AG09319 (cell line): ENCODE data around the gene EEF1AKMT4.

Experiments
- DNase-seq: peaks from one replicate; pipeline ENCODE4 v3.0.0-alpha.2; 2010; ENCODE audit warnings: low read depth; ENCODE audit errors: extremely low read depth
- TF ChIP-seq, protein P1 (sequence below): IDR thresholded peaks from 2 replicates; pipeline ENCODE4 v1.5.1; 2011; ENCODE audit warnings: low read depth, mild to moderate bottlenecking, inconsistent platforms, low read length, moderate library complexity

Gene EEF1AKMT4

DNA sequence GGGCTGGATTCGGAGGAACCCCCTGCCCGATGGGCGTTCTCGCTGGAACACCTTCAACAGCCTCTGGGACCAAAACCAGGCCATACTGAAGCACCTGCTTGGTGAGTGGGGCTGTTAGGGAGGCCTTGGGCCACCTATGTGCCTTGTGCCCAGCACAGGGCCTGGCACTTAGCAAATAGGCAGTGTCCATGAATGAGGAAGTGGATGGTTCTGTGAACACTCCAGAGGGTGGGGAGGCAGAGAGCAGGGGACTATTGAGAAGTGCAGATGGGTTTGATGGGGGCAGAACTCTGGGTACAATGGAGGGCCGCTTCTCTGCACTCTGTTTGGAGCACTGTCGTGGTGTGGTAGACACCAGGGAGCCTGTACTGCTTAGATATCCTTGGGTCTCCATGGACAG lies 27.9 kb downstream of the EEF1AKMT4 start:
- TF ChIP-seq, protein P1, sequence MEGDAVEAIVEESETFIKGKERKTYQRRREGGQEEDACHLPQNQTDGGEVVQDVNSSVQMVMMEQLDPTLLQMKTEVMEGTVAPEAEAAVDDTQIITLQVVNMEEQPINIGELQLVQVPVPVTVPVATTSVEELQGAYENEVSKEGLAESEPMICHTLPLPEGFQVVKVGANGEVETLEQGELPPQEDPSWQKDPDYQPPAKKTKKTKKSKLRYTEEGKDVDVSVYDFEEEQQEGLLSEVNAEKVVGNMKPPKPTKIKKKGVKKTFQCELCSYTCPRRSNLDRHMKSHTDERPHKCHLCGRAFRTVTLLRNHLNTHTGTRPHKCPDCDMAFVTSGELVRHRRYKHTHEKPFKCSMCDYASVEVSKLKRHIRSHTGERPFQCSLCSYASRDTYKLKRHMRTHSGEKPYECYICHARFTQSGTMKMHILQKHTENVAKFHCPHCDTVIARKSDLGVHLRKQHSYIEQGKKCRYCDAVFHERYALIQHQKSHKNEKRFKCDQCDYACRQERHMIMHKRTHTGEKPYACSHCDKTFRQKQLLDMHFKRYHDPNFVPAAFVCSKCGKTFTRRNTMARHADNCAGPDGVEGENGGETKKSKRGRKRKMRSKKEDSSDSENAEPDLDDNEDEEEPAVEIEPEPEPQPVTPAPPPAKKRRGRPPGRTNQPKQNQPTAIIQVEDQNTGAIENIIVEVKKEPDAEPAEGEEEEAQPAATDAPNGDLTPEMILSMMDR, result no peak
- no peak for DNase-seq

DNA sequence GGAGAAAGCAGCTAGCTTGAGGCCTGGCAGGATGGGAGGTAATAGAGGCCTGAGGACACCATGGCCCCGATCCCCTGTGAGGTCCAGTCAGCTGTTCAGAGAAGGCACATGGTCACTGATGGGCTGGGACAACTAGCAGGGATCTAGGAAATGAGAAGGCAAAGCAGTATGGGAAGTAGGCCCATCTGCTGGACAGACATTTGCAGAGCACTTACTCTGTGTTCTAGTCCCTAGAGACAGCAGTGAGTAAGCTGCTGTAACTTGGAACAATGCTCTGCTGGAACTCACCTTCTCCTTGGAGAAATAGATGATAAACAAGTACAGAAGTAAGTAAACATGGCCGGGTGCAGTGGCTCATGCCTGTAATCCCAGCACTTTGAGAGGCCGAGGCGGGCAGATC lies 33.5 kb downstream of the EEF1AKMT4 start:
- TF ChIP-seq, protein P1, result no peak
- no peak for DNase-seq

DNA sequence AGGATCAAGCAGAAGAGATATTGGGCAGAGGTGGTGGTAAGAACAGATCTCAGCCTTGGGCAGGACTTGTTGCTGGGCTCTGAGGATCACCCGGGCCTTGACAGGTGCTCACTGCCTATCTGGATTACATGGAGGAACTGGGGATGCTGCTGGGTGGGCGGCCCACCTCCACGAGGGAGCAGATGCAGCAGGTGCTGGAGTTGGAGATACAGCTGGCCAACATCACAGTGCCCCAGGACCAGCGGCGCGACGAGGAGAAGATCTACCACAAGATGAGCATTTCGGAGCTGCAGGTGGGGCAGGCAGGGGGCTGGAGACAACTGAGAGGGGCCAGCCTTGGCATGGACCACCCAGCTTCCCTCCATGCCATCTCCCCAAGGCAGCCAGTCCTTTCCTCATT lies 34.2 kb downstream of the EEF1AKMT4 start:
- no peak for DNase-seq
- TF ChIP-seq, protein P1, result no peak

DNA sequence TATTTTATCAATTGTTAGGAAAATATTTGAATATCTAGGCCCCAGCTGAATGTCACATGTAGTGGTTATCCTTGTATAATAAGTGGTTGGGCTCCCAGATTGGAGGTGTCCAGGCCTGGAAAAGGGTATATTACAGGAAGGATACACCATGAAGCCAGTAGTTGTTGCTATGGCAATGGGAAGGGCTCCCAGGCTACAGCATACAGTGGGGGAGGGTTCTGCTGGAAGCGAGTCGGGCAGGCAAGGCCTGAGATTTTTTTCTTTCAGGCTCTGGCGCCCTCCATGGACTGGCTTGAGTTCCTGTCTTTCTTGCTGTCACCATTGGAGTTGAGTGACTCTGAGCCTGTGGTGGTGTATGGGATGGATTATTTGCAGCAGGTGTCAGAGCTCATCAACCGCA lies 35.2 kb downstream of the EEF1AKMT4 start:
- no peak for DNase-seq
- TF ChIP-seq, protein P1, result peak; percentile 41

DNA sequence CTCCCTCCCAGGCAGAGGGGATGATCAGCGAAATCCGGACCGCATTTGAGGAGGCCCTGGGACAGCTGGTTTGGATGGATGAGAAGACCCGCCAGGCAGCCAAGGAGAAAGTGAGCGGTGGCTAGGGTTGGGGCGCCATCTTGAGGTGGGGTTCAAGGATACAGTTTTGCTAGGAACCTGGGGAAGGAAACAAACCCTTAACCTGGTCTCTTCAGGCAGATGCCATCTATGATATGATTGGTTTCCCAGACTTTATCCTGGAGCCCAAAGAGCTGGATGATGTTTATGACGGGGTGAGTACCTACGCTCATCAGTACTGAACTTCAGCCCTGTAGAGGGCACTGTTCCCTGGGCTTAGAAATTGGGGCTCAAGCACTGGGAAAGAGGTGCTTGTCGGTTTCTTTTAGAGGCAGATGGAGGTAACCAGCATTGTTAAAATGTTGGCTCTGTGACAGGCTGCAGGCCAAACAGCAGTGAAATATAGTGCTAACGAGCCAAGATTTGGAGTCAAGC lies 40.0 kb downstream of the EEF1AKMT4 start:
- TF ChIP-seq, protein P1, result peak; percentile 65
- DNase-seq, result no peak

DNA sequence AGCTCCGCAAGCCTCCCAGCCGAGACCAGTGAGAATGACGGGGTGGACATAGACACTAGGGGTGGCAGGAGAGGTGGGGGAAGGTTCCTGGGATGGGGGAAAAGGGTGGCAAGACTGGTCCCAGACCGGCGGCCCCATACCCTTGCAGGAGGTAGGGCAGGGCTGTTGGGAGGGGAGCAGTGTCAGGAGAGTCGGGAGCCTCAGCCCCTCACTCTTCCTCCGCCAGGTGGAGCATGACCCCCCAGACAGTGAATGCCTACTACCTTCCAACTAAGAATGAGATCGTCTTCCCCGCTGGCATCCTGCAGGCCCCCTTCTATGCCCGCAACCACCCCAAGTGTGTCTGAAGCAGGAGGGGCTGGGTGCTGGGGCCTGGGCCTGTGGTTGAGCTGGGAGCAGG lies 40.9 kb downstream of the EEF1AKMT4 start:
- TF ChIP-seq, protein P1, result no peak
- no peak for DNase-seq

DNA sequence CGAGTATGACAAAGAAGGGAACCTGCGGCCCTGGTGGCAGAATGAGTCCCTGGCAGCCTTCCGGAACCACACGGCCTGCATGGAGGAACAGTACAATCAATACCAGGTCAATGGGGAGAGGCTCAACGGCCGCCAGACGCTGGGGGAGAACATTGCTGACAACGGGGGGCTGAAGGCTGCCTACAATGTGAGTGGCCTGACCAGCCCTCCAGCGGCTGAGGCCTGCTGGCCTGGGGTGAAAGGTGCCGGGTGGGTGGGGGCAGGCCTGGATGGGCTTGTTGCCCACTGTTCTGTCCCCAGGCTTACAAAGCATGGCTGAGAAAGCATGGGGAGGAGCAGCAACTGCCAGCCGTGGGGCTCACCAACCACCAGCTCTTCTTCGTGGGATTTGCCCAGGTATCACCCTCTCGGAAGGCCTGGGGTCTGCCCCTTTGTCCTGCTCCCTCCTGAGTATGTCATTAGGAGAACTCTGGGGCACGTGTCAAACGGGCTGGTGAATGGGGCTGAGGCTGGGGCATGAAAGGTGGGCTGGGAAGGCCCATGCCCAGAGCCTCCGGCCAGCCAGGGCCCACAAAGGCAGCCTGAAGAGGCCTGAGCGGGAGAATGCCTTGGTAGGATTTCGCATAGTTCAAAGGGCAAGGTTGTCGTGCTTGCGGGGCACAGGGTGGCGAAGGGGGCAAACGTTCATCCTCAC lies 41.7 kb downstream of the EEF1AKMT4 start:
- TF ChIP-seq, protein P1, result no peak
- DNase-seq, result no peak
